ENCODE measurements around the gene LMAN1L.
A peak's percentile ranks its signal among the peaks of the same experiment; 100 is the strongest.

The LMAN1L gene

DNA sequence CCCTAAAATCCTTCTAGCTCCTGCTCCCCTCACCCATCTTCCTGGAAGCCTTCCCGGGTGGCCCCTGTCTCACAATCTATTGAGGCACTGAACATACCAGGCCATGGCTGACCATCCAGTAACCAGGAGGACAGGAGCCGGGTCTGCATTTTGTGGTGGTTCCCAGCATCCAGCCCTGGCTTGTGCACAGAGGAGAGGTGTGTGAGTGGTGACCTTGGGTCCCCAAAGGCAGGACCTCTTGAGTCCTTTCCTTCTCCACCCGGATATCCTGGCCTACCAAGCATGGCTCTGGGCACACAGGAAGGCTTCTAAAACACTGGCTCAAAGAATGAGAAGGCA is 22.9 kb upstream of the LMAN1L start:
- 0 out of 2 replicates have a peak overlapping the region, but pooled peaks have one; percentile 25 for H3K27ac ChIP-seq

DNA sequence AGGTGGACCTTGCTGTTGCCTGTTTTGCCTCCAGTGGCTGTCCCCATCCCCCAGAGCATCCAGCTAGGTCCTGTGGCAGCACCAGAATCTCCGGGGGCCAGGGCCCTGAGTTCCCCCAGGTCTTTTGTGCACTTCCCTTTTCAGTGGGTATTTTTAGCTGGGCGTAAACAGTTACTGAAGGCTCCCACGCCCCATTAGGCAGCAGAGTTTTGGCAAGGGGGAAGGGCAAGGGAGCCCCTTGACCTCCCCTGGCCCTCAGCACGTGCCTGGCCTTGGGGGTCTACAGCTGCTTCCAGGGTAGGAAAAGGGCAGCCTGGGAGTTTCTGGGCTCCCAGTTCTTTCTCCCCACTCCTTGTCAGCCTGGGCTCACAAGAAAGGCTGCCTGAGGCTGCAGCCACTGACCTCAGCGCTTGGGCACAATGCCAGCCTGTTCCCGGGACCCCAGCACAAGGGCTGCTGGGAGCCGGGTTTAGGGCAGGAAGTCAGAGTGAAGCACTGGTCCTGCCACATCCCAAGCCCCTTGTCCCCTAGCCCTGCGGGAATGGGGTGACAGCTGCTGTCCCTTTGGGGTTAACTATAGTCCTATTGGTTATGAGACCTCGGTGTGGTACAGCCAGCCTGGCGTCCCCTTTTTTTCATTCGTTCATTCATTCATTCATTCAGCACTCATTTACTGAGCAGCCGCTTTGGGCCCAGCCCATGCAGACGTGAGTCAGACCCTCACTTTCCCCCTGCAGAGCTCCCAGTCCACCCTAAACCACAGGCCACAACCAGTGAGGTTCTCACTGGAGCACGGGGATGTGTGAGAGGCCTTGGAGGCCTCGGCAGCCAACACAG is 22.3 kb upstream of the LMAN1L start:
- no peaks in the 10 kb centered on the region for H3K9me3 ChIP-seq (ENCODE audit: low read depth, low read length)
- no peaks in the 10 kb centered on the region; the same call in 1 of the 2 replicates for H3K36me3 ChIP-seq (ENCODE audit: insufficient read depth, low read length)
- peak overlapping the region; percentile 48 for H3K27ac ChIP-seq
- no peak overlapping the region for H3K9ac ChIP-seq (ENCODE audit: insufficient read length)
- TF ChIP-seq POLR2AphosphoS5 (IDR thresholded peaks at IDR 0.05; ENCODE audit: borderline replicate concordance, low read depth, low read length) (no peak), FOXP2 (optimal IDR thresholded peaks at IDR 0.05; ENCODE audit: control extremely low read depth, extremely low read length, insufficient read depth) (no peak), EZH2 (IDR thresholded peaks at IDR 0.05) (no peak)
- no peak for DNase-seq (ENCODE audit: low read depth, low spot score)
- no peak overlapping the region for H3K4me3 ChIP-seq

More for the DNA sequence above, 22.9 kb upstream of the LMAN1L start:
- DNase-seq (ENCODE audit: low read depth, low spot score), result no peak
- TF ChIP-seq POLR2AphosphoS5 (IDR thresholded peaks at IDR 0.05; ENCODE audit: borderline replicate concordance, low read depth, low read length), result no peak
- TF ChIP-seq EZH2 (IDR thresholded peaks at IDR 0.05), result no peak
- no peak for TF ChIP-seq FOXP2 (optimal IDR thresholded peaks at IDR 0.05; ENCODE audit: control extremely low read depth, extremely low read length, insufficient read depth)
- H3K9ac ChIP-seq (ENCODE audit: insufficient read length), result no peak overlapping the region
- H3K4me3 ChIP-seq, result no peak overlapping the region
- no peaks in the 10 kb centered on the region; the same call in 1 of the 2 replicates for H3K36me3 ChIP-seq (ENCODE audit: insufficient read depth, low read length)
- no peaks in the 10 kb centered on the region for H3K9me3 ChIP-seq (ENCODE audit: low read depth, low read length)

DNA sequence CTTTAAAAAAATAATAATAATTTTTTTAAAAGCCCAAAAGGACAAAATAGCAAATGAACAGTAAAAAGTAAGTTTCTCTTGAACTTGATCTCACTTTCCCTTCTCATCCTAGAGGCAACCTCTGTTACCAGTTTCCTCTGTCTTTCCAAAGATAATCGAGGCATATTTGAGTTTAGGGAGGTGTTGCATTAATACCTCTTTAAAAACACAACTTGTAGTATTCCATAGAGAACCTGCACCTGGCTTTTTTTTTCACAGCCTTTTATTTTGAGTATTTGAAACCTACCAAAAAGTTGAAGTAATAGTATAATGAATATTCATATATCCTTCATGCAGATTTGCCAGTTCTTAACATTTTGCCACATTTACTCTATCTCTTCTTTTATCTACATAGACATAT is 21.6 kb upstream of the LMAN1L start:
- peak overlapping the region; percentile 48; the same call in 1 of the 2 replicates for H3K27ac ChIP-seq
- H3K4me3 ChIP-seq, result no peak overlapping the region
- no peaks in the 10 kb centered on the region; the same call in 1 of the 2 replicates for H3K36me3 ChIP-seq (ENCODE audit: insufficient read depth, low read length)
- no peak for DNase-seq (ENCODE audit: low read depth, low spot score)
- no peak for TF ChIP-seq POLR2AphosphoS5 (IDR thresholded peaks at IDR 0.05; ENCODE audit: borderline replicate concordance, low read depth, low read length)
- no peak for TF ChIP-seq FOXP2 (optimal IDR thresholded peaks at IDR 0.05; ENCODE audit: control extremely low read depth, extremely low read length, insufficient read depth)
- no peak for TF ChIP-seq EZH2 (IDR thresholded peaks at IDR 0.05)
- H3K9me3 ChIP-seq (ENCODE audit: low read depth, low read length), result no peaks in the 10 kb centered on the region
- no peak overlapping the region for H3K9ac ChIP-seq (ENCODE audit: insufficient read length)

DNA sequence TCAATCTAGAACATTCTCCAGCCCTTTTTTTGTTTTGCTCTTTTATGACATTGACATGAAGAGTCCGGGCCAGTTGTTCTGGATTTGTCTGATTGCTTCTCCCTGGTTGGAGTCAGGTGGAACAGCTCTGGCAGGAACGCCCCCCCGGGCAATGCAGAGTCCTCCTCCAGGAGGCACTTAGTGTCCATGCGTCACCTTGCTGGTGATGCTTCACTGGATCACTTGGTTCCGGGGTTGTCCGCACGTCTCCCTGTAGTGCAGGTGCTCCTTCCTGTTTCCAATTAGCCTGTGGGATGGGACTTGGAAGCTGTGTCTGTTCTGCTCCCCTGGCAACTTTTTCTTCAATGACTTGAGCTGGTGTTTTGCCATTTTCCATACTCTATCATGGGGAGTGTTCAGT is 21.0 kb upstream of the LMAN1L start:
- Histone ChIP-seq H3K9me3 (ENCODE audit: low read depth, low read length) (no peaks in the 10 kb centered on the region), H3K9ac (ENCODE audit: insufficient read length) (no peak overlapping the region), H3K4me3 (no peak overlapping the region), H3K27ac (no peak overlapping the region), H3K36me3 (ENCODE audit: insufficient read depth, low read length) (no peaks in the 10 kb centered on the region; the same call in 1 of the 2 replicates)
- TF ChIP-seq FOXP2 (optimal IDR thresholded peaks at IDR 0.05; ENCODE audit: control extremely low read depth, extremely low read length, insufficient read depth) (no peak), EZH2 (IDR thresholded peaks at IDR 0.05) (no peak), POLR2AphosphoS5 (IDR thresholded peaks at IDR 0.05; ENCODE audit: borderline replicate concordance, low read depth, low read length) (no peak)
- no peak for DNase-seq (ENCODE audit: low read depth, low spot score)

DNA sequence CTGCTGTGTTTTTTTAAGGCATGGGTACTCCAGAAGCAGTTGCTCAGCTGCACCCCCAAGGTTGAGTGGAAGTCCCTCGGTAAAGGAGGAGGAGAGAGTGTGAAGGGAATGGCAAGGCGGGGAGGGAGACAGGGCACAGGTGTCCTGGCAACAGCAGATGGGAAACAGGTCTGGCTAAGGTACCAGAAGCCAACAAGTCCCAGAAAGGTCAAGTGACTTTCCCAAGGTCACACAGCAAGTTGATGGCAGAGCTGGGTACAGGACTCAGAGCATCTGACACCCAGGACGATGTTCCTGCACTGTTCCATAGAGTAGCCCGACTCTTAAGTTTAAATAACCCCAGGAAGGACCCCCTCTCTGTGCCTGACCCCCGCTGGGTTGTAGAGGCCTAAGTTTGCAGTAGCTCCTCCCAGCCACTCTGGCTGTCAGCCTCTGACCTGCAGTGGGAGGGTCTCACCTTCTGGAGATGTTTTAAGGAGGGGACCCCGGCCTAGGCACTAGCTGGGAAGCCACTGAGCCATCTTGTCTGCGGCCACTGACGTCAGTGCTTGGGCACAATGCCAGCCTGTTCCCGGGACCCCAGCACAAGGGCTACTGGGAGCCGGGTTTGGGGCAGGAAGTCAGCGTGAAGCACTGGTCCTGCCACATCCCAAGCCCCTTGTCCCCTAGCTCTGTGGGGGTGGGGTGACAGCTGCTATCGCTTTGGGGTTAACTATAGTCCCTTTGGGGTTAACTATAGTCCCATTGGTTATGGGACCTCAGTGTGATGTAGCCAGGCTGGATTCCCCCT is 20.2 kb upstream of the LMAN1L start:
- no peak for DNase-seq (ENCODE audit: low read depth, low spot score)
- TF ChIP-seq FOXP2 (optimal IDR thresholded peaks at IDR 0.05; ENCODE audit: control extremely low read depth, extremely low read length, insufficient read depth), result no peak
- TF ChIP-seq POLR2AphosphoS5 (IDR thresholded peaks at IDR 0.05; ENCODE audit: borderline replicate concordance, low read depth, low read length), result no peak
- no peak for TF ChIP-seq EZH2 (IDR thresholded peaks at IDR 0.05)

DNA sequence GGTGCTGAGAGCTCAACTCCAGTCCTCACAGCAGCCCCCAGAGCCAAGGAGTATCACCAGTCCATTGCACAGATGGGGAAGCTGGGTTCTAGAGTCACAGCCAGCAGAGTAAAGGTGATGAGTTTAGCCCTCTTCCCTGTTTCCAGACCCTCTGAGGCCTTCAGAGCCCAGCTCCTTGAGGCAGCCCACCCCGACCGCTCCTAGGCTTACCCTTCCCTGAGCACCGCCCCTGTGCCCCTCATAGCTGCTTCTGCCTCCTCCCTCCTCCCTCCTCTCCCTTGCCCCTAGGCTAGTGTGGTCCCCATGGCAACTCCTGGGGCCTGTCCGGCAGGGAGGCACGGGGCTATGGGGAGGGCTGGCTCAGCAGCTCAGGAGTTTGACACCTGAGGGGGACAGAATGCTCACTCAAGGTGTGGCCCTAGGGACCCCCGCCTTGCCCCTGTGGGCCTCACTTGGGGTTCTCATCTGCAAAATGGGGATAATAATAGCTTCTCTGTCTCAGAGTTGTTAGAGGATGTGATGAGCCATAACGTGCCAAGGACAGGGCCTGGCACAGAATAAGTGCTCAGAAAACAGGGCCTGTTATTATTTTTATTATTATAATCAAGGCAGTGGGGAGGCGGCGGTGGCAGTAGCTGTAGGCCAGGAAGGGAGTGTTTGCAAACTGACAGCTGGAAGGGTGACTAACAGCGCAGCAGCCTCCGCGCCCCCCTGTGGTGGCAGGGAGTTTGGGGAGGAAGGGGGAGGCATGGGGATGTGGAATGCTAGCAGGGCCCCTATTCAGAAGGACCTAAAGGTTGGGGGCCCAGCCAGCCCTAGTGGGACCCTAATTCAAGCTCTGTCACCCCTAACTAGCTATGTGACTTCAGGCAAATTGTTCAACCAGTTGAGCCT is 19.3 kb upstream of the LMAN1L start:
- Histone ChIP-seq H3K9me3 (ENCODE audit: low read depth, low read length) (no peaks in the 10 kb centered on the region), H3K36me3 (ENCODE audit: insufficient read depth, low read length) (no peaks in the 10 kb centered on the region; the same call in 1 of the 2 replicates), H3K27ac (no peak overlapping the region), H3K4me3 (no peak overlapping the region), H3K9ac (ENCODE audit: insufficient read length) (no peak overlapping the region)
- no peak for DNase-seq (ENCODE audit: low read depth, low spot score)
- TF ChIP-seq FOXP2 (optimal IDR thresholded peaks at IDR 0.05; ENCODE audit: control extremely low read depth, extremely low read length, insufficient read depth) (no peak), POLR2AphosphoS5 (IDR thresholded peaks at IDR 0.05; ENCODE audit: borderline replicate concordance, low read depth, low read length) (no peak), EZH2 (IDR thresholded peaks at IDR 0.05) (no peak)

More for the DNA sequence above, 20.2 kb upstream of the LMAN1L start:
- Histone ChIP-seq H3K27ac (no peak overlapping the region), H3K9me3 (ENCODE audit: low read depth, low read length) (no peaks in the 10 kb centered on the region), H3K9ac (ENCODE audit: insufficient read length) (no peak overlapping the region), H3K4me3 (no peak overlapping the region), H3K36me3 (ENCODE audit: insufficient read depth, low read length) (no peaks in the 10 kb centered on the region; the same call in 1 of the 2 replicates)

DNA sequence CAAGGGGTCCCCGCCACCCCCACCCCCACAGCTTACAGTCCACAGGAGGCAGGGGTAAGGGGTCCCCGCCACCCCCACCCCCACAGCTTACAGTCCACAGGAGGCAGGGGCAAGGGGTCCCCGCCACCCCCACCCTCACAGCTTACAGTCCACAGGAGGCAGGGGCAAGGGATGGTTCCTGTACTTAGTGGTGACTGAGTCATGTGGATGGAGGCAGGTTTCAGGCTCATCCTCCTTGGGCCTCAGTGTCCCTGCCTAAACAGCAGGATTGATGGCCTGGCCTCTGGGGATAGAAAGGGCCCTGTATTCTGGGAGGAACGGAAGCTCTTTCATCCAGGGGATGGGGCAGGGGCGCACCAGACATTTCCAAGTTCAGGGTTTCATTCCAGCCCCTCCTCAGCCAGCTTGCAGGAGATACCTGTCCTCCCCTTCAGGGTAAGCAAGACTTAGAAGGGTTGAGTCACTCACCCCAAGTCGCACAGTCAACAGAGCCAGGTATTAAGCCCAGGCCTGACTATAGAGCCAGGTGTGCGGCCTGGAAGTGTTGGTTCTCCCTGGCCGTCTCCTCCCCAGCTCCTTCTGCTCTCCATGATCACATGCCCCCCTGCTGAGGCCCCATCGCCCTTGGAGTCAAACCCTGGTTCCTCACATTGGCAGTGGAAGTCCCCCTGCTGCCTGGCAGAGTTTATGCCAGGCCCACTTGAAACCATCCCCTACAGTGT is 18.2 kb upstream of the LMAN1L start:
- H3K9ac ChIP-seq (ENCODE audit: insufficient read length), result no peak overlapping the region
- no peak for TF ChIP-seq EZH2 (IDR thresholded peaks at IDR 0.05)
- no peaks in the 10 kb centered on the region for H3K9me3 ChIP-seq (ENCODE audit: low read depth, low read length)
- no peak overlapping the region for H3K4me3 ChIP-seq
- H3K27ac ChIP-seq, result no peak overlapping the region
- DNase-seq (ENCODE audit: low read depth, low spot score), result no peak
- H3K36me3 ChIP-seq (ENCODE audit: insufficient read depth, low read length), result peaks cover 2% of the 10 kb centered on the region; the same call in 1 of the 2 replicates

All from SK-N-MC (cell line).